PFSK-1 (cell line): ENCODE results near the gene COX7C.

Experiments
- FOXP2 ChIP-seq: optimal IDR thresholded peaks from 2 replicates; pipeline ENCODE3; 2011; ENCODE audit warnings: borderline replicate concordance, control low read depth, inconsistent platforms; ENCODE audit not compliant: insufficient read depth; ENCODE audit errors: extremely low read length, extremely low read depth
- POLR2AphosphoS5 ChIP-seq: IDR thresholded peaks from 2 replicates; pipeline ENCODE4 v1.6.1; 2012; ENCODE audit warnings: low read depth, mild to moderate bottlenecking, control low read depth, low read length, moderate library complexity
- SIN3A ChIP-seq: IDR thresholded peaks from 2 replicates; pipeline ENCODE4 v1.6.1; 2012; ENCODE audit warnings: mild to moderate bottlenecking, low read length, moderate library complexity, borderline replicate concordance; ENCODE audit not compliant: insufficient read depth
- TAF1 ChIP-seq: IDR thresholded peaks from 2 replicates; pipeline ENCODE4 v1.6.1; 2012; ENCODE audit warnings: low read length, control low read depth, borderline replicate concordance; ENCODE audit not compliant: insufficient read depth
- TF ChIP-seq, protein P1 (sequence below), 2 experiments: IDR thresholded peaks; 2 replicates each; pipeline versions ENCODE4 v1.6.1 to v1.8.0; 2011 to 2012; ENCODE audit warnings: low read depth in 2 of 2, low read length in 2 of 2, control low read depth in 1 of 2, inconsistent platforms in 1 of 2, mild to moderate bottlenecking in 1 of 2, moderate library complexity in 1 of 2; ENCODE audit not compliant: insufficient read depth in 1 of 2

- no peak for TF ChIP-seq SIN3A
- no peak for TF ChIP-seq POLR2AphosphoS5
- TF ChIP-seq, protein P1, sequence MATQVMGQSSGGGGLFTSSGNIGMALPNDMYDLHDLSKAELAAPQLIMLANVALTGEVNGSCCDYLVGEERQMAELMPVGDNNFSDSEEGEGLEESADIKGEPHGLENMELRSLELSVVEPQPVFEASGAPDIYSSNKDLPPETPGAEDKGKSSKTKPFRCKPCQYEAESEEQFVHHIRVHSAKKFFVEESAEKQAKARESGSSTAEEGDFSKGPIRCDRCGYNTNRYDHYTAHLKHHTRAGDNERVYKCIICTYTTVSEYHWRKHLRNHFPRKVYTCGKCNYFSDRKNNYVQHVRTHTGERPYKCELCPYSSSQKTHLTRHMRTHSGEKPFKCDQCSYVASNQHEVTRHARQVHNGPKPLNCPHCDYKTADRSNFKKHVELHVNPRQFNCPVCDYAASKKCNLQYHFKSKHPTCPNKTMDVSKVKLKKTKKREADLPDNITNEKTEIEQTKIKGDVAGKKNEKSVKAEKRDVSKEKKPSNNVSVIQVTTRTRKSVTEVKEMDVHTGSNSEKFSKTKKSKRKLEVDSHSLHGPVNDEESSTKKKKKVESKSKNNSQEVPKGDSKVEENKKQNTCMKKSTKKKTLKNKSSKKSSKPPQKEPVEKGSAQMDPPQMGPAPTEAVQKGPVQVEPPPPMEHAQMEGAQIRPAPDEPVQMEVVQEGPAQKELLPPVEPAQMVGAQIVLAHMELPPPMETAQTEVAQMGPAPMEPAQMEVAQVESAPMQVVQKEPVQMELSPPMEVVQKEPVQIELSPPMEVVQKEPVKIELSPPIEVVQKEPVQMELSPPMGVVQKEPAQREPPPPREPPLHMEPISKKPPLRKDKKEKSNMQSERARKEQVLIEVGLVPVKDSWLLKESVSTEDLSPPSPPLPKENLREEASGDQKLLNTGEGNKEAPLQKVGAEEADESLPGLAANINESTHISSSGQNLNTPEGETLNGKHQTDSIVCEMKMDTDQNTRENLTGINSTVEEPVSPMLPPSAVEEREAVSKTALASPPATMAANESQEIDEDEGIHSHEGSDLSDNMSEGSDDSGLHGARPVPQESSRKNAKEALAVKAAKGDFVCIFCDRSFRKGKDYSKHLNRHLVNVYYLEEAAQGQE (IDR thresholded peaks at IDR 0.05; ENCODE audit: insufficient read depth in 1 of 2, low read depth in 2 of 2, low read length in 2 of 2) = no peak
- no peak for TF ChIP-seq TAF1
- no peak for TF ChIP-seq FOXP2
These were observed 32.2 kb downstream of the COX7C start for GRCh38 chr5:86649832-86650505.
